DOHH2 (cell line): ENCODE data around the gene KLHL2.

Source experiments
- EZH2phosphoT487 ChIP-seq: fragments of 200-600 bp; sonication (generic); IDR thresholded peaks from 2 replicates; pipeline ENCODE4 v1.6.1; 2017; ENCODE audit warnings: borderline replicate concordance, mild to moderate bottlenecking, antibody characterized with exemption, low read length, moderate library complexity, mixed read lengths
- TF ChIP-seq, protein P1 (sequence below): fragments of 200-600 bp; sonication (generic); IDR thresholded peaks from one replicate; pipeline ENCODE4 v1.5.1; 2014; ENCODE audit warnings: antibody characterized with exemption, mild to moderate bottlenecking, low read depth, low read length; ENCODE audit not compliant: poor library complexity, severe bottlenecking

DNA sequence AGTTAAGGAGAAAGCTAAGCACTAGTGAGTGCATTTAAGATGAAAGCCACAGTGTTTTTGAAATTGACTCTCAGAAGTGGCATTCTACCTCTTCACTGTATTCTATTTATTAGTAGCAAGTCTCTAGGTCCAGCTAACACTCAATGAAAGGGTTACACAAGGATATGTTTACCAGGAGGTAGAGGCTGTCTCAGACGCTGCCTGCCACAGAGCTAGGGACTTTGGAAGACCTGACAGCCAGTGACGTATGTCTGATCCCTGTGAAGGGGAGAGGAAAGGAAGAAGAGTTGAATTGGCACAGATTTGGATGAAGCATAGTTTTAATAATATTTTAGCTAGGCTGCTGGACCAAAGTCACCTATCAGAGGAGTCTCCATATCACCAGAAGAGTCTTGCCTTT, 36.5 kb upstream of the KLHL2 start:
- TF ChIP-seq EZH2phosphoT487: no peak
- TF ChIP-seq, protein P1, sequence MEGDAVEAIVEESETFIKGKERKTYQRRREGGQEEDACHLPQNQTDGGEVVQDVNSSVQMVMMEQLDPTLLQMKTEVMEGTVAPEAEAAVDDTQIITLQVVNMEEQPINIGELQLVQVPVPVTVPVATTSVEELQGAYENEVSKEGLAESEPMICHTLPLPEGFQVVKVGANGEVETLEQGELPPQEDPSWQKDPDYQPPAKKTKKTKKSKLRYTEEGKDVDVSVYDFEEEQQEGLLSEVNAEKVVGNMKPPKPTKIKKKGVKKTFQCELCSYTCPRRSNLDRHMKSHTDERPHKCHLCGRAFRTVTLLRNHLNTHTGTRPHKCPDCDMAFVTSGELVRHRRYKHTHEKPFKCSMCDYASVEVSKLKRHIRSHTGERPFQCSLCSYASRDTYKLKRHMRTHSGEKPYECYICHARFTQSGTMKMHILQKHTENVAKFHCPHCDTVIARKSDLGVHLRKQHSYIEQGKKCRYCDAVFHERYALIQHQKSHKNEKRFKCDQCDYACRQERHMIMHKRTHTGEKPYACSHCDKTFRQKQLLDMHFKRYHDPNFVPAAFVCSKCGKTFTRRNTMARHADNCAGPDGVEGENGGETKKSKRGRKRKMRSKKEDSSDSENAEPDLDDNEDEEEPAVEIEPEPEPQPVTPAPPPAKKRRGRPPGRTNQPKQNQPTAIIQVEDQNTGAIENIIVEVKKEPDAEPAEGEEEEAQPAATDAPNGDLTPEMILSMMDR: no peak
